ENCODE results near the gene SSX2IP.

Gene SSX2IP

DNA sequence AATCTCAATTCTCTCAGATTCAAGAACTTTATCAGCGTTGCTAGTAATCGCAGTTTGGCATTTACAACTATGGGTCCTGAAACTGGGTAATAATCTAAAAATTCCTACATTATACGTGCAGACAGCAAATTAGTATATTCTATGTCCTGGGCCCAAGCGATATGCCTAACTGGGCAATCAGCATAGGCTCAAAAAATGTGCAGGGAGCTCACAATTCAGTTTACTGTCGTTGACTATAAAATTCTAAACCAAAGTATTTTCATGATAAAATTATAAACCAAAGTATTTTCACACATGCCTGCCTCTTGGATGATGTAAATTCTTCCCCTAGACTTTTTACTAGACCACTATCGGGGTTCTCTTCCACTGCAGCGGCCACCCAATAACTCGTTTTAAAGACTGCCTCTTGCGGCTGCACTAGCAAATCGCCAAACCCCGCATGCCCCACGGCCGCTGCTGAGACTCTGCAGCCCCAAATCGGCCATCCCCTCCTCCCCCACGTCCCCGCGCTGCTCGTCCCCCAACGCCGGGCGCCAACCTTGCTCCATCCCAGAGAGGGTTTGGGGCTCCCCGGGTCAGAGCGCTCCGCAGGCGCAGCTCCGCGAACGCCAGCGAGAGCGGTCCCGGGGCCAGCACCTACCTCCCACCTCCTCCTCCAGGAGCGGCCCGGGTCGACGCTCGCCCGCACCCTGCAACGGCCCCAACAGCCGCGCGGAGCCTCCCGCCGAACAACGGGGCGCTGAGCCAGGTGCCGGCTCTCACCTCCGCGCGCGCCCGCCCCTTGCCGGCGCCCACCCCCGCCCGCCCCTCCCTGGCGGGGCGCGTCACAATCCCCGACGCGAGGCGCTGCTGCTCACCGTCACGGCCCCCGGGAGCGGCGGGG is 506 bp downstream of the SSX2IP start:
- peak overlapping the region; percentile 71; the same call in 1 of the 2 replicates for H3K27ac ChIP-seq (ENCODE audit: extremely low read depth, low read depth, low read length)
- ChIA-PET CTCF (interaction anchor here (0.9 kb wide), 1 partner anchor 92 kb away, joined by 4 read pairs; no protein-coding TSS in a partner anchor), POLR2A (no interaction called here)
- H3K36me3 ChIP-seq (ENCODE audit: control insufficient read depth in 2 of 2, insufficient read depth in 1 of 2, low read length in 2 of 2), result no peaks in the 10 kb centered on the region
- H3K4me1 ChIP-seq (ENCODE audit: control insufficient read depth, insufficient read depth, low read length), result 0 out of 2 replicates have a peak, but pooled peaks cover 3% of the 10 kb centered on the region
- peak overlapping the region; percentile 90 for H3K4me3 ChIP-seq (ENCODE audit: low read depth, low read length)
- no peaks in the 10 kb centered on the region for H3K9me3 ChIP-seq (ENCODE audit: control insufficient read depth, insufficient read depth, low read depth, low read length)
- TF ChIP-seq ZNF19 (tag by site-specific recombination; IDR thresholded peaks at IDR 0.05; ENCODE audit: low read depth), result no peak
- TF ChIP-seq ZSCAN30 (tag by site-specific recombination; IDR thresholded peaks at IDR 0.05), result peak; percentile 13; the same call in 1 of the 2 replicates
- TF ChIP-seq, protein P1, sequence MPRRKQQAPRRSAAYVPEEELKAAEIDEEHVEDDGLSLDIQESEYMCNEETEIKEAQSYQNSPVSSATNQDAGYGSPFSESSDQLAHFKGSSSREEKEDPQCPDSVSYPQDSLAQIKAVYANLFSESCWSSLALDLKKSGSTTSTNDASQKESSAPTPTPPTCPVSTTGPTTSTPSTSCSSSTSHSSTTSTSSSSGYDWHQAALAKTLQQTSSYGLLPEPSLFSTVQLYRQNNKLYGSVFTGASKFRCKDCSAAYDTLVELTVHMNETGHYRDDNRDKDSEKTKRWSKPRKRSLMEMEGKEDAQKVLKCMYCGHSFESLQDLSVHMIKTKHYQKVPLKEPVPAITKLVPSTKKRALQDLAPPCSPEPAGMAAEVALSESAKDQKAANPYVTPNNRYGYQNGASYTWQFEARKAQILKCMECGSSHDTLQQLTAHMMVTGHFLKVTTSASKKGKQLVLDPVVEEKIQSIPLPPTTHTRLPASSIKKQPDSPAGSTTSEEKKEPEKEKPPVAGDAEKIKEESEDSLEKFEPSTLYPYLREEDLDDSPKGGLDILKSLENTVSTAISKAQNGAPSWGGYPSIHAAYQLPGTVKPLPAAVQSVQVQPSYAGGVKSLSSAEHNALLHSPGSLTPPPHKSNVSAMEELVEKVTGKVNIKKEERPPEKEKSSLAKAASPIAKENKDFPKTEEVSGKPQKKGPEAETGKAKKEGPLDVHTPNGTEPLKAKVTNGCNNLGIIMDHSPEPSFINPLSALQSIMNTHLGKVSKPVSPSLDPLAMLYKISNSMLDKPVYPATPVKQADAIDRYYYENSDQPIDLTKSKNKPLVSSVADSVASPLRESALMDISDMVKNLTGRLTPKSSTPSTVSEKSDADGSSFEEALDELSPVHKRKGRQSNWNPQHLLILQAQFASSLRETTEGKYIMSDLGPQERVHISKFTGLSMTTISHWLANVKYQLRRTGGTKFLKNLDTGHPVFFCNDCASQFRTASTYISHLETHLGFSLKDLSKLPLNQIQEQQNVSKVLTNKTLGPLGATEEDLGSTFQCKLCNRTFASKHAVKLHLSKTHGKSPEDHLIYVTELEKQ (tag by site-specific recombination; IDR thresholded peaks at IDR 0.05; ENCODE audit: borderline replicate concordance), result no peak
- TF ChIP-seq, protein P2, sequence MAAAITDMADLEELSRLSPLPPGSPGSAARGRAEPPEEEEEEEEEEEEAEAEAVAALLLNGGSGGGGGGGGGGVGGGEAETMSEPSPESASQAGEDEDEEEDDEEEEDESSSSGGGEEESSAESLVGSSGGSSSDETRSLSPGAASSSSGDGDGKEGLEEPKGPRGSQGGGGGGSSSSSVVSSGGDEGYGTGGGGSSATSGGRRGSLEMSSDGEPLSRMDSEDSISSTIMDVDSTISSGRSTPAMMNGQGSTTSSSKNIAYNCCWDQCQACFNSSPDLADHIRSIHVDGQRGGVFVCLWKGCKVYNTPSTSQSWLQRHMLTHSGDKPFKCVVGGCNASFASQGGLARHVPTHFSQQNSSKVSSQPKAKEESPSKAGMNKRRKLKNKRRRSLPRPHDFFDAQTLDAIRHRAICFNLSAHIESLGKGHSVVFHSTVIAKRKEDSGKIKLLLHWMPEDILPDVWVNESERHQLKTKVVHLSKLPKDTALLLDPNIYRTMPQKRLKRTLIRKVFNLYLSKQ (tag by site-specific recombination; IDR thresholded peaks at IDR 0.05; ENCODE audit: borderline replicate concordance), result no peak
- TF ChIP-seq ZNF214 (tag by site-specific recombination; IDR thresholded peaks at IDR 0.05; ENCODE audit: borderline replicate concordance), result no peak
- no peak for TF ChIP-seq ZSCAN16 (tag by site-specific recombination; IDR thresholded peaks at IDR 0.05)
- no peak for TF ChIP-seq ZNF394 (tag by site-specific recombination; IDR thresholded peaks at IDR 0.05; ENCODE audit: borderline replicate concordance)
- TF ChIP-seq ZNF404 (tag by site-specific recombination; IDR thresholded peaks at IDR 0.05), result no peak
- no peak for TF ChIP-seq ZNF146 (tag by site-specific recombination; IDR thresholded peaks at IDR 0.05)
- peak; percentile 79 for TF ChIP-seq KLF16 (tag by site-specific recombination; IDR thresholded peaks at IDR 0.05)
- no peak for TF ChIP-seq HOXD13 (CRISPR knock-in tag; IDR thresholded peaks at IDR 0.05; ENCODE audit: borderline replicate concordance)
- no peak for TF ChIP-seq SETDB1 (IDR thresholded peaks at IDR 0.05; ENCODE audit: insufficient read length, low read length)
- TF ChIP-seq MYNN (tag by site-specific recombination; IDR thresholded peaks at IDR 0.05; ENCODE audit: borderline replicate concordance), result no peak
- TF ChIP-seq, protein P3, sequence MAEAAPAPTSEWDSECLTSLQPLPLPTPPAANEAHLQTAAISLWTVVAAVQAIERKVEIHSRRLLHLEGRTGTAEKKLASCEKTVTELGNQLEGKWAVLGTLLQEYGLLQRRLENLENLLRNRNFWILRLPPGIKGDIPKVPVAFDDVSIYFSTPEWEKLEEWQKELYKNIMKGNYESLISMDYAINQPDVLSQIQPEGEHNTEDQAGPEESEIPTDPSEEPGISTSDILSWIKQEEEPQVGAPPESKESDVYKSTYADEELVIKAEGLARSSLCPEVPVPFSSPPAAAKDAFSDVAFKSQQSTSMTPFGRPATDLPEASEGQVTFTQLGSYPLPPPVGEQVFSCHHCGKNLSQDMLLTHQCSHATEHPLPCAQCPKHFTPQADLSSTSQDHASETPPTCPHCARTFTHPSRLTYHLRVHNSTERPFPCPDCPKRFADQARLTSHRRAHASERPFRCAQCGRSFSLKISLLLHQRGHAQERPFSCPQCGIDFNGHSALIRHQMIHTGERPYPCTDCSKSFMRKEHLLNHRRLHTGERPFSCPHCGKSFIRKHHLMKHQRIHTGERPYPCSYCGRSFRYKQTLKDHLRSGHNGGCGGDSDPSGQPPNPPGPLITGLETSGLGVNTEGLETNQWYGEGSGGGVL (tag by site-specific recombination; IDR thresholded peaks at IDR 0.05), result peak; percentile 80
- no peak for TF ChIP-seq ZNF560 (tag by site-specific recombination; IDR thresholded peaks at IDR 0.05; ENCODE audit: borderline replicate concordance)
- TF ChIP-seq ZNF664 (tag by site-specific recombination; IDR thresholded peaks at IDR 0.05), result no peak
- TF ChIP-seq ZNF426 (tag by site-specific recombination; IDR thresholded peaks at IDR 0.05), result no peak
- TF ChIP-seq BCL11A (tag by site-specific recombination; IDR thresholded peaks at IDR 0.05; ENCODE audit: low read depth), result no peak
- TF ChIP-seq SP2 (tag by site-specific recombination; IDR thresholded peaks at IDR 0.05), result peak; percentile 27
- TF ChIP-seq ZNF248 (tag by site-specific recombination; IDR thresholded peaks at IDR 0.05), result no peak
- TF ChIP-seq TCF7L2 (IDR thresholded peaks at IDR 0.05; ENCODE audit: borderline replicate concordance, low read depth, low read length), result no peak
- TF ChIP-seq GLIS1 (tag by site-specific recombination; IDR thresholded peaks at IDR 0.05), result peak; percentile 72
- TF ChIP-seq ZXDB (tag by site-specific recombination; IDR thresholded peaks at IDR 0.05), result peak; percentile 35; the same call in 1 of the 2 replicates
- no peak for TF ChIP-seq ZNF792 (tag by site-specific recombination; IDR thresholded peaks at IDR 0.05)
- no peak for TF ChIP-seq ZNF266 (tag by site-specific recombination; IDR thresholded peaks at IDR 0.05; ENCODE audit: low read depth)
- TF ChIP-seq, protein P4, sequence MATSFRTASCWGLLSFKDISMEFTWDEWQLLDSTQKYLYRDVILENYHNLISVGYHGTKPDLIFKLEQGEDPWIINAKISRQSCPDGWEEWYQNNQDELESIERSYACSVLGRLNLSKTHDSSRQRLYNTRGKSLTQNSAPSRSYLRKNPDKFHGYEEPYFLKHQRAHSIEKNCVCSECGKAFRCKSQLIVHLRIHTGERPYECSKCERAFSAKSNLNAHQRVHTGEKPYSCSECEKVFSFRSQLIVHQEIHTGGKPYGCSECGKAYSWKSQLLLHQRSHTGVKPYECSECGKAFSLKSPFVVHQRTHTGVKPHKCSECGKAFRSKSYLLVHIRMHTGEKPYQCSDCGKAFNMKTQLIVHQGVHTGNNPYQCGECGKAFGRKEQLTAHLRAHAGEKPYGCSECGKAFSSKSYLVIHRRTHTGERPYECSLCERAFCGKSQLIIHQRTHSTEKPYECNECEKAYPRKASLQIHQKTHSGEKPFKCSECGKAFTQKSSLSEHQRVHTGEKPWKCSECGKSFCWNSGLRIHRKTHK (tag by site-specific recombination; IDR thresholded peaks at IDR 0.05), result no peak
- peak; percentile 60 for TF ChIP-seq ZNF501 (tag by site-specific recombination; IDR thresholded peaks at IDR 0.05)
- no peak for TF ChIP-seq ZNF785 (tag by site-specific recombination; IDR thresholded peaks at IDR 0.05)
- TF ChIP-seq ZEB2 (tag by site-specific recombination; IDR thresholded peaks at IDR 0.05), result peak; percentile 36
- no peak for TF ChIP-seq SCRT1 (tag by site-specific recombination; IDR thresholded peaks at IDR 0.05; ENCODE audit: borderline replicate concordance)
